SH-SY5Y (cell line): Measurements from ENCODE around the gene YIF1A.

Source experiments
- GATA2 ChIP-seq: IDR thresholded peaks from 2 replicates; pipeline ENCODE4 v1.6.1; 2011; ENCODE audit warnings: mild to moderate bottlenecking, low read depth, low read length
- GATA3 ChIP-seq: IDR thresholded peaks from 2 replicates; pipeline ENCODE4 v1.6.1; 2011; ENCODE audit warnings: low read depth, mild to moderate bottlenecking, low read length, moderate library complexity

DNA sequence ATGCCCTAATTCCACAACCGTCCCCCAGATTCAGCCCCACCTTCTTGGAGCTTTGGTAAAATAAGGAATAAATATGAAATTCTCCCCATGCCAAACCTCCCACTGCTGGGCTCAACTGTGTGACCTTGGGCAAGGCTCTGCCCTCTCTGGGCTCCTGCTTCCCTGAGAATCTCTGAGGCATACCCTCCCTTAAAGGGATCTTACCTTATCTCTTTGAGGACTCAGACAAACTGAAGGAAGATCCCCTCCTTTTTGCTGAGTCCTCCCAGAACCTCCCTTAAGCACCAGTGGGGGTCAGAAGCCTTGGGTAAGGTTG is 25.2 kb upstream of the YIF1A start:
- no peak for TF ChIP-seq GATA2
- TF ChIP-seq GATA3 = no peak
